ENCODE data around the gene PRKCD. TPM values are rescaled to one million over a fixed set of nuclear protein-coding genes. Genes with fewer than 3 reads are reported as not detected.

PRKCD gene
- total RNA-seq, 1 experiment from 2014 or later, result 9.6 TPM

GRCh38 chr3:53194210-53195065 is 33.4 kb downstream of the PRKCD start:
- intact Hi-C loops (cut with micrococcal nuclease), result no loop called here
- POLR2A ChIA-PET, result interaction anchor here (1.2 to 2.5 kb wide), 3 partner anchors 13 to 80 kb away, joined by 3 to 12 read pairs (median 3); no protein-coding TSS in a partner anchor
- Mint-ChIP-seq H3K4me3 (ENCODE audit: unreplicated experiment) (no peak overlapping the region), H3K36me3 (ENCODE audit: insufficient read depth, unreplicated experiment) (no peaks in the 10 kb centered on the region), H3K27me3 (ENCODE audit: insufficient read depth, unreplicated experiment) (no peaks in the 10 kb centered on the region), H3K9me3 (ENCODE audit: unreplicated experiment) (no peaks in the 10 kb centered on the region), H3K4me1 (ENCODE audit: insufficient read depth, unreplicated experiment) (no peaks in the 10 kb centered on the region), H3K27ac (ENCODE audit: low read depth, unreplicated experiment) (no peak overlapping the region)
- peak; percentile 6 for DNase-seq (ENCODE audit: unreplicated experiment)
- CTCF ChIA-PET, result interaction anchor here (0.5 to 12.5 kb wide), 14 partner anchors 18 to 1720 kb away, joined by 3 to 220 read pairs (median 4); partner anchors contain the start of gene RFT1
- no TSS peak for BruUV-seq (replicated peaks)
- TF ChIP-seq CTCF (IDR thresholded peaks at IDR 0.05; ENCODE audit: unreplicated experiment), result no peak

- H3K4me1 Mint-ChIP-seq (ENCODE audit: insufficient read depth, unreplicated experiment), result no peaks in the 10 kb centered on the region
- H3K27ac Mint-ChIP-seq (ENCODE audit: low read depth, unreplicated experiment), result no peak overlapping the region
- H3K27me3 Mint-ChIP-seq (ENCODE audit: insufficient read depth, unreplicated experiment), result no peaks in the 10 kb centered on the region
- H3K9me3 Mint-ChIP-seq (ENCODE audit: unreplicated experiment), result no peaks in the 10 kb centered on the region
- no peak for TF ChIP-seq CTCF (IDR thresholded peaks at IDR 0.05; ENCODE audit: unreplicated experiment)
- POLR2A ChIA-PET, result interaction anchor here (1.2 to 2.5 kb wide), 3 partner anchors 14 to 81 kb away, joined by 3 to 12 read pairs (median 3); no protein-coding TSS in a partner anchor
- CTCF ChIA-PET, result interaction anchor here (0.5 to 12.5 kb wide), 22 partner anchors 10 to 1721 kb away, joined by 3 to 220 read pairs (median 4); partner anchors contain the start of gene RFT1
- intact Hi-C loops (cut with micrococcal nuclease), result no loop called here
- no peak overlapping the region for H3K4me3 Mint-ChIP-seq (ENCODE audit: unreplicated experiment)
- no TSS peak for BruUV-seq (replicated peaks)
- DNase-seq (ENCODE audit: unreplicated experiment), result no peak
- H3K36me3 Mint-ChIP-seq (ENCODE audit: insufficient read depth, unreplicated experiment), result no peaks in the 10 kb centered on the region
Observed at GRCh38 chr3:53195066-53195450, 34.0 kb downstream of the PRKCD start.

- ChIA-PET POLR2A (interaction anchor here (0.9 to 2.5 kb wide), 7 partner anchors 15 to 1254 kb away, joined by 3 to 12 read pairs (median 3); partner anchors contain the start of gene RRP9), CTCF (interaction anchor here (0.6 to 12.5 kb wide), 53 partner anchors 8 to 450 kb away, joined by 3 to 220 read pairs (median 4); partner anchors contain the start of gene RFT1)
- no peaks in the 10 kb centered on the region for H3K4me1 Mint-ChIP-seq (ENCODE audit: insufficient read depth, unreplicated experiment)
- H3K4me3 Mint-ChIP-seq (ENCODE audit: unreplicated experiment), result no peak overlapping the region
- intact Hi-C loops (cut with micrococcal nuclease), result loop anchor here (1.0 kb wide), 2 partner anchors 62 to 82 kb away; no protein-coding TSS in a partner anchor
- H3K36me3 Mint-ChIP-seq (ENCODE audit: insufficient read depth, unreplicated experiment), result no peaks in the 10 kb centered on the region
- H3K27me3 Mint-ChIP-seq (ENCODE audit: insufficient read depth, unreplicated experiment), result no peaks in the 10 kb centered on the region
- no peak overlapping the region for H3K27ac Mint-ChIP-seq (ENCODE audit: low read depth, unreplicated experiment)
- peak; percentile 50 for DNase-seq (ENCODE audit: unreplicated experiment)
- no peaks in the 10 kb centered on the region for H3K9me3 Mint-ChIP-seq (ENCODE audit: unreplicated experiment)
- TF ChIP-seq CTCF (IDR thresholded peaks at IDR 0.05; ENCODE audit: unreplicated experiment), result peak; percentile 99
- BruUV-seq (replicated peaks), result no TSS peak
Observed at GRCh38 chr3:53195602-53196574, 34.9 kb downstream of the PRKCD start.
